ENCODE data around the gene ARHGEF4. TPM values are rescaled to one million over a fixed set of nuclear protein-coding genes. Genes with fewer than 3 reads are reported as not detected.

The ARHGEF4 gene
- polyA plus RNA-seq, 1 donor (not counting 4 experiments of a cell fraction or from before 2014, with no cell fraction given), result 22.6 TPM

GRCh38 chr2:130871843-130872740, 35.4 kb downstream of the ARHGEF4 start:
- FAIRE-seq, result no peak
- no peak overlapping the region for H3K9ac ChIP-seq (ENCODE audit: control insufficient read depth, extremely low read depth, insufficient read depth, low read length)
- no peak overlapping the region for H3K4me3 ChIP-seq (ENCODE audit: control insufficient read depth in 2 of 3, extremely low read depth in 1 of 3, insufficient read depth in 2 of 3, low read depth in 1 of 3, low read length in 3 of 3)
- TF ChIP-seq CTCF (optimal IDR thresholded peaks at IDR 0.05 in 1 of 3, IDR thresholded peaks at IDR 0.05 in 1 of 3, conservative IDR thresholded peaks at IDR 0.05 in 1 of 3; ENCODE audit: extremely low read depth in 1 of 3, insufficient read depth in 2 of 3, low read length in 3 of 3) (no peak), EZH2 (IDR thresholded peaks at IDR 0.05; ENCODE audit: low read length) (no peak)
- H3K9me3 ChIP-seq (ENCODE audit: control insufficient read depth, low read depth, low read length), result no peaks in the 10 kb centered on the region
- peaks cover 16% of the 10 kb centered on the region for H3K4me1 ChIP-seq (ENCODE audit: control insufficient read depth, extremely low read depth, insufficient read depth, low read length)
- no peak for DNase-seq (ENCODE audit: low read depth, low spot score)
- H3K27ac ChIP-seq (ENCODE audit: control insufficient read depth, insufficient read depth, low read length), result no peak overlapping the region
- no peaks in the 10 kb centered on the region for H4K20me1 ChIP-seq (ENCODE audit: control insufficient read depth, extremely low read depth, insufficient read depth, low read length)
- H2AFZ ChIP-seq (ENCODE audit: control insufficient read depth, low read length), result no peak overlapping the region
- H3K4me2 ChIP-seq (ENCODE audit: control insufficient read depth, extremely low read depth, insufficient read depth, low read depth, low read length), result no peak overlapping the region
- no peaks in the 10 kb centered on the region for H3K36me3 ChIP-seq (ENCODE audit: control insufficient read depth in 2 of 2, extremely low read depth in 1 of 2, insufficient read depth in 2 of 2, low read length in 2 of 2)
- no peaks in the 10 kb centered on the region for H3K27me3 ChIP-seq (ENCODE audit: control insufficient read depth, extremely low read depth, insufficient read depth, low read length)
- H3K9me1 ChIP-seq (ENCODE audit: control insufficient read depth, extremely low read depth, insufficient read depth, low read length), result no peaks in the 10 kb centered on the region
- H3K79me2 ChIP-seq (ENCODE audit: control insufficient read depth, insufficient read depth, low read length), result peaks cover 3% of the 10 kb centered on the region
- dilution Hi-C loops (cut with MboI; ENCODE audit: extremely low pct_ligation_motif_present, low sequenced_read_pairs), result no loop called here

GRCh38 chr2:130872741-130873125, 36.0 kb downstream of the ARHGEF4 start:
- no peaks in the 10 kb centered on the region for H4K20me1 ChIP-seq (ENCODE audit: control insufficient read depth, extremely low read depth, insufficient read depth, low read length)

More at GRCh38 chr2:130872741-130873125, 36.0 kb downstream of the ARHGEF4 start:
- no peaks in the 10 kb centered on the region for H3K9me1 ChIP-seq (ENCODE audit: control insufficient read depth, extremely low read depth, insufficient read depth, low read length)
- no peak overlapping the region for H2AFZ ChIP-seq (ENCODE audit: control insufficient read depth, low read length)
- TF ChIP-seq EZH2 (IDR thresholded peaks at IDR 0.05; ENCODE audit: low read length) (no peak), CTCF (optimal IDR thresholded peaks at IDR 0.05 in 1 of 3, IDR thresholded peaks at IDR 0.05 in 1 of 3, conservative IDR thresholded peaks at IDR 0.05 in 1 of 3; ENCODE audit: extremely low read depth in 1 of 3, insufficient read depth in 2 of 3, low read length in 3 of 3) (no peak)
- no peaks in the 10 kb centered on the region for H3K9me3 ChIP-seq (ENCODE audit: control insufficient read depth, low read depth, low read length)
- H3K9ac ChIP-seq (ENCODE audit: control insufficient read depth, extremely low read depth, insufficient read depth, low read length), result no peak overlapping the region
- no peaks in the 10 kb centered on the region for H3K27me3 ChIP-seq (ENCODE audit: control insufficient read depth, extremely low read depth, insufficient read depth, low read length)
- peaks cover 3% of the 10 kb centered on the region for H3K79me2 ChIP-seq (ENCODE audit: control insufficient read depth, insufficient read depth, low read length)
- H3K27ac ChIP-seq (ENCODE audit: control insufficient read depth, insufficient read depth, low read length), result no peak overlapping the region
- dilution Hi-C loops (cut with MboI; ENCODE audit: extremely low pct_ligation_motif_present, low sequenced_read_pairs), result no loop called here
- H3K4me3 ChIP-seq (ENCODE audit: control insufficient read depth in 2 of 3, extremely low read depth in 1 of 3, insufficient read depth in 2 of 3, low read depth in 1 of 3, low read length in 3 of 3), result no peak overlapping the region
- H3K4me1 ChIP-seq (ENCODE audit: control insufficient read depth, extremely low read depth, insufficient read depth, low read length), result peaks cover 23% of the 10 kb centered on the region
- DNase-seq (ENCODE audit: low read depth, low spot score), result no peak
- no peaks in the 10 kb centered on the region for H3K36me3 ChIP-seq (ENCODE audit: control insufficient read depth in 2 of 2, extremely low read depth in 1 of 2, insufficient read depth in 2 of 2, low read length in 2 of 2)
- FAIRE-seq, result no peak
- no peak overlapping the region for H3K4me2 ChIP-seq (ENCODE audit: control insufficient read depth, extremely low read depth, insufficient read depth, low read depth, low read length)

Measured in keratinocyte (primary cell).